Measurements from ENCODE around the gene PSTPIP2.
"Not testable (repeated sequence)": the region's sequence is repeated elsewhere in the genome, so short reads cannot be mapped to it uniquely, and the experiment has no call there.

- TF ChIP-seq POLR2A (IDR thresholded peaks at IDR 0.05; ENCODE audit: insufficient read depth in 1 of 2, low read depth in 2 of 2, low read length in 2 of 2); CTCF (CRISPR knock-in tag; IDR thresholded peaks at IDR 0.05); YY1 (IDR thresholded peaks at IDR 0.05; ENCODE audit: insufficient read depth, insufficient replicate concordance, low read depth, low read length); MLLT10 (CRISPR knock-in tag; IDR thresholded peaks at IDR 0.05); SAFB2 (CRISPR knock-in tag; IDR thresholded peaks at IDR 0.05; ENCODE audit: borderline replicate concordance, low read depth): not testable (repeated sequence)
- TF ChIP-seq, protein P1, sequence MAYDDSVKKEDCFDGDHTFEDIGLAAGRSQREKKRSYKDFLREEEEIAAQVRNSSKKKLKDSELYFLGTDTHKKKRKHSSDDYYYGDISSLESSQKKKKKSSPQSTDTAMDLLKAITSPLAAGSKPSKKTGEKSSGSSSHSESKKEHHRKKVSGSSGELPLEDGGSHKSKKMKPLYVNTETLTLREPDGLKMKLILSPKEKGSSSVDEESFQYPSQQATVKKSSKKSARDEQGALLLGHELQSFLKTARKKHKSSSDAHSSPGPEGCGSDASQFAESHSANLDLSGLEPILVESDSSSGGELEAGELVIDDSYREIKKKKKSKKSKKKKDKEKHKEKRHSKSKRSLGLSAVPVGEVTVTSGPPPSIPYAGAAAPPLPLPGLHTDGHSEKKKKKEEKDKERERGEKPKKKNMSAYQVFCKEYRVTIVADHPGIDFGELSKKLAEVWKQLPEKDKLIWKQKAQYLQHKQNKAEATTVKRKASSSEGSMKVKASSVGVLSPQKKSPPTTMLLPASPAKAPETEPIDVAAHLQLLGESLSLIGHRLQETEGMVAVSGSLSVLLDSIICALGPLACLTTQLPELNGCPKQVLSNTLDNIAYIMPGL (CRISPR knock-in tag; IDR thresholded peaks at IDR 0.05; ENCODE audit: borderline replicate concordance in 1 of 2, low read depth in 1 of 2) = not testable (repeated sequence)
Measured at GRCh38 chr18:45959484-45959883, 112.6 kb downstream of the PSTPIP2 start.

Measured in HepG2 (cell line).